GM15510 (cell line): ENCODE results near the gene CACNA1I.

ENCODE experiments used
- POLR2A ChIP-seq: IDR thresholded peaks from 3 replicates; pipeline ENCODE4 v1.6.1; 2011; ENCODE audit warnings: borderline replicate concordance; ENCODE audit not compliant: insufficient read length; ENCODE audit errors: extremely low read depth

Gene CACNA1I

DNA sequence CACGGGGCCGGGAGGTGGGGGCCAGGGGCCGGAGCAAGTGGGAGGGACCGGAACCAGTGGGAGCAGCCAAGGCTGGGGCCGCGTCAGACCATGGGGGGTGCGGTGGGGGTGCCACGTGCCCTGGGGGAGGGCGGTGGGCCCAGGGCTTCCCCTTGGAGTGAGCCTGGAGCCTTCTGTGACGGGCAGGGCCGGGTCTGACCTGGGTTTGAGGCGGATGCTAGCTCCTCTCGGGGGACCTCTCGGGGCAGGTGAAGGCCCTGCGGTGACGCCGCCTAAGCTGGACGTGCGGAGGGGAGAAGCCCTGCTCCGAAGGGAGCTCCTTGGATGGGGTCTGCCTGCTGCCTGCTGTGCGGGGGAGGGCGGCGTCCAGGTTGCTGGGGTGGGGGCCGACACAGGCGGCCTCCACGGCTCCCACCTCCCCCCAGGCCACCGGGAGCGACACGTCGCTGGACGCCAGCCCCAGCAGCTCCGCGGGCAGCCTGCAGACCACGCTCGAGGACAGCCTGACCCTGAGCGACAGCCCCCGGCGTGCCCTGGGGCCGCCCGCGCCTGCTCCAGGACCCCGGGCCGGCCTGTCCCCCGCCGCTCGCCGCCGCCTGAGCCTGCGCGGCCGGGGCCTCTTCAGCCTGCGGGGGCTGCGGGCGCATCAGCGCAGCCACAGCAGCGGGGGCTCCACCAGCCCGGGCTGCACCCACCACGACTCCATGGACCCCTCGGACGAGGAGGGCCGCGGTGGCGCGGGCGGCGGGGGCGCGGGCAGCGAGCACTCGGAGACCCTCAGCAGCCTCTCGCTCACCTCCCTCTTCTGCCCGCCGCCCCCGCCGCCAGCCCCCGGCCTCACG lies 115.0 kb downstream of the CACNA1I start:
- no peak for TF ChIP-seq POLR2A

GRCh38 chr22:39686178-39686620 lies 115.6 kb downstream of the CACNA1I start:
- no peak for TF ChIP-seq POLR2A

DNA sequence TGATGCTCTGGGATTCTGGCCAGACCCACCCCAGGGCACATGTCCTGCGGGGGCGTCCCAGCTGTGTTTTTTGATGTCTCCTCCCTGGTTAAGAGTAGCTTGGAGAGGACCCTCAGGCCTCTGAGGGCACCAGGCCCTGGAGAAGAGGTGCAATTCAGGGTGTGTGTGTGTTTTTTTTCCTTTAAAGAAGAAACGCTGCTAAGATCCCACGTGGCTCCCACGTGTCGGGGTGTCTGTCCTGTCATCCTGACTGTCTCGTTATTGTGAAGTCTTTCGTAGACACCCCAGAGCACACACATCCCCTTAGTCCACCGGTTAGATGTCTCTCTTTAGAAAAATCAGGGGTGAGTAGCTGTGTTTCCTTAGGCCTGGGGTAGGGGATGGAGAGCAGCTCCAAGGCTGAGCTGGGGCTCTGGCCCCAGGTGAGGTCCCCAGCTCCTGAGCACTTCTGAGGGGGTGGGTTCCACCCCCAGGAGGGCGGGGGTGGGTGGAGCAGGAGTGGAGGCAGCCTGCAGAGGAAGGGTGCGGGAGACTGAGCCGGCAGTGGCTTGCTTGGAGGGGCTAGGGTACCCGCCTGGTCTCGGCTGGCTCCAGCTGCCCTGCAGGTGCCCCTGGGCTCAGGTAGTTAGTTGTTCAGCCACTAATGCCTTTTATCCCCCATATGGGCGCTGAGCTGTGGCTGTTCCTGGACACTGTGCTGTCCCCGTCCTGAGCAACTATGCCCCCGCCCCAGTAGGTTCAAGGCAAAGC lies 116.4 kb downstream of the CACNA1I start:
- no peak for TF ChIP-seq POLR2A

GRCh38 chr22:39688186-39688785 lies 117.7 kb downstream of the CACNA1I start:
- TF ChIP-seq POLR2A, result no peak

GRCh38 chr22:39689421-39689820 lies 118.9 kb downstream of the CACNA1I start:
- TF ChIP-seq POLR2A, result no peak

GRCh38 chr22:39690881-39691605 lies 120.5 kb downstream of the CACNA1I start:
- no peak for TF ChIP-seq POLR2A

DNA sequence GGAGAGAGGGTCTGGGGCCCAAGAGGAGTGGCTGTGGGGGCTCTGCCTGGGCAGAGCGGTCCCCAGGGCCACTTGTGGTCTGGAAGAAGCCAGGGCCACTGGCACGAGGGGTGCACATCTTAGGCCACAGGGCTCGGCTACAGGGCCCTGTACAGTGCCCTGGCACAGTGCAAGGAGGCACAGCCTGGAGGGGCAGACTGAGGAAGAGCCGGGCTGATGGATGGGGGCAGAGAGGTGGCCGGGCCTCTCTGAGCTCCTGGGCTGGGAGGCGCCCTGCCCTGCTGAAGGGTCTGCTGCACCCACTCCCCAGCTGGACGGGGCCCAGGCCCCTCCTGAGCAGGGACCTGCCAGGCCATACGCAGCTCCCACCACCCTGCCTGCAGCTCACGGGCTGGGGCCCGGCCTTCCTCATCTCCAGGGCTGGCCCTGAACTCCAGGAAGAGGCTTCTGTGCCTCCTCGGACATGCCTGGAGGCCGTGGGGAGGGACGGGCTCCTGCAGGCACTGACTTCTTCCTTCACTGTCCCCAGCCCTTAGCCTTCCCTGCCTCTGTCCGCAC lies 123.5 kb downstream of the CACNA1I start:
- TF ChIP-seq POLR2A, result no peak

DNA sequence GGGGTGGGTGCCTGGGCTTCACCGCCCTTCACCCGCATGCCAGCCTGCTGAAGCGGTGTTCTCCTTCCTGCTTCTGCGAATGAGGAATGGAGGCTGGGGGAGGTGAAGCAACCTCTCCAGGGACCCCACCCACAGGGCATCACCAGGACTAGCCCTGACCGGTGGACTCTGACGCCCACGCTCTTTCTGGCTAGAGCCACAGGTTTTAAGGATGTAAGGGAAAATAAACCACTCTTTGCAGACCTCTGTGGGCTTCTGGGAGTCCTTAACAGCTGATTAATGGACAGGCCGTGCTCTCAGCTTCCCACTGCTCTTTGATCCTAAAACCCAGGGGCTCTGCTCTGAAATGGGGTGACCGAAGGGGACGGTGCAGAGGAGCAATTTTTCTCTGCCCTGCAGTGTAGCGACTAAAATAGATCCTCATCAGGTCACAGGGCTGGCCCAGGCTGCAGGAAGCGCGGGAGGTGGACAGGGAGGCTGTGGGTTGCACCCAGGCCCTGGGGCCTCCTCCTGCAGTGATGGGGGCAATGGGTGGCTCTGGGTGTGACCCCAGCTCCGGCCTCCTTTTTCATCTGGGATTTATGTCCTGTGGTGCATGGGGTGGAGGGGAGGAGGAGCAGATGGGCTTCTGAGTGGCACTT lies 127.4 kb downstream of the CACNA1I start:
- no peak for TF ChIP-seq POLR2A

DNA sequence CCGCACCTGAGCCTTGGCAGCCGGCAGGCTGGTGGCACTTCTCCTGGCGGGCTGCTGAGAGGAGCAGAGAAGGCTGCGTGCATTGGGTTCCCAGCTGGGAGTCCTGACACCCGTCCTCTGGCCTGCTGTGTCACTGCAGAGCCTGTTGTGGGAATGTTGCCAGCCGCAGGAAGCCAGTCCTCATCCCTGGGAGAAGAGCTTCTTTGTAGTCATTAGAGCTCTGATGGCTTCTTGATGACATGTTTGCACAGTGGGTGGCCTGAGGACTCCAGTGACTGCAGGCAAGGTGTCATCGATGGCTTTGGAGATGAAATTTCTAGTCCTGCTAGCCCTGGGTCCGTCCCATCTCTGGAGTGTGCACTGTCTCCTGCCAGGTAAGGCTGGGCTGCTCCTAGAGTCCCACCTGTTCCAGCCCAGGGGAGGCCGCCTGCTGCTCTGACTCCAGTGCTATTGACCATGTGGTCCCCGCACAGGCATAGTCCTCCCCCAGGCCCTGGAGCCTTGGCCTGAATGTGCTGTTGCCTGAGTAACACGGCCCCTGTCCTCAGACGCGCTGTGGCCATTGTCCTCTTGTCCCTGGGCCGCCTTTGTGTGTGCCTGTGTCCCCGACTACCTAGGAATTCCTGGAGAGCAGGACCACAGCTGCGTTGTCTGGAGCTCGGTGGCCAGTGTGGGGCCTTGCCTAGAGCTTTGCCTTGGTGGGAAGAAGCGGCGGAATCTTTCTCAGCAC lies 129.2 kb downstream of the CACNA1I start:
- TF ChIP-seq POLR2A, result no peak

- TF ChIP-seq POLR2A, result no peak
Observed at GRCh38 chr22:39700565-39700964, 130.0 kb downstream of the CACNA1I start.

GRCh38 chr22:39703091-39703490 lies 132.5 kb downstream of the CACNA1I start:
- TF ChIP-seq POLR2A, result no peak

DNA sequence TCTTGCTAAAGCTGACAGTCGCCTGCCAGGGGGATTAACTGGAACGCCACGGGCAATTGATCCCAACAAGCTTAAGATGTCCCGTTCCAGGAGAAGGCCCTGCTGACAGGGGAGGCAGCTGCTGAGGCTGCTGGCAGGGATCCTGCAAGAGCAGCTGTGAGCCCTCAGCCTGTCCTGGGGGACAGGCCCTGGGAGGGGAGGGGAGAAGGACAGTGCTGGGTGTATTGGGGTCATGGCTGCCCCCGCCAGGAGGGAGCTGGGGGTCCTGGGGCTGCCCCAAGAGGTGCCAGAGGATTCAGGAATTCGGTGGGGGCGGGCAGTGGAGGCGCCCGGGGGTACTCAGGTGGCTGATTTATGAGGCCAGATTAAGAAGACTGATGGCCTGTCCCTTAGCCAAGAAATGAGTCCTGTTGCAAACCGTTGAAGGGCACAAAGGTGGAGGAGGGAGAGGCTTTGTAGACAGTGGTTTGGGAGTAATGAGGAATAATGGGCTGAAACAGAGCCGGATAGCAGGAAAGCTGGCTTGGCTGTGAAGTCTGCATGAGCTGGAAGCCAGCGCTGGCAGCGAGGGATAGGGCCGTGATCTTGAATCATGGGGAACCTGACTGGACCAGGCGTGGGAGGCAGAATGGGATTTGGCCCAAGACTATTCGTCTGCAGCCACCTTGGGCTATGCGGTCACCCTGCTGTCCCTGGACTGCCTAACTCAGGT lies 133.5 kb downstream of the CACNA1I start:
- TF ChIP-seq POLR2A, result no peak

- no peak for TF ChIP-seq POLR2A
Observed at GRCh38 chr22:39705386-39705785, 134.8 kb downstream of the CACNA1I start.
